GM19193 (cell line): Measurements from ENCODE around the gene BSN.
A peak's percentile ranks its signal among the peaks of the same experiment; 100 is the strongest.

Source experiments
- POLR2A ChIP-seq: IDR thresholded peaks from 4 replicates; pipeline ENCODE4 v1.6.1; 2011; ENCODE audit not compliant: insufficient read depth, insufficient read length; ENCODE audit errors: extremely low read depth

The BSN gene

GRCh38 chr3:49662720-49663413 is 108.6 kb downstream of the BSN start:
- no peak for TF ChIP-seq POLR2A

DNA sequence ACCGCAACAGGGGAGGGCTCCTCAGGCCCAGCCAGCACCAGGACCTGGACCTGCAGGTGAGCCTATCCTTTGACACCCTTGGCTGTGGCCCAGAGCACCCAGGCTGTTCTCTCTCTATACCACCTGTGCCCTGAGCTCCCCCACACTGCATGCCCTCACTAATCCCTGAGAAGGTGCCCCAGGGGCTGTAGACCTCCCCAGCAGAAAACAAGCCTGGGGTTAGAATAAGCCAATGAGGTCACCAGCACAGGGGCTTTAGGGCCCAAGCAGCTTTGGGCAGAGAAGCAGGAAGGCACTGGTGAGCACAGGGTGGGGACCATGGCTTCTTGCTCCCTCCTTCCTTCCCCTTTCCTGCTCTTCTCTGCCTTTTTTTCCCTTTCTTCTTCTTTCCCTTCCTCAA is 109.6 kb downstream of the BSN start:
- TF ChIP-seq POLR2A: no peak

DNA sequence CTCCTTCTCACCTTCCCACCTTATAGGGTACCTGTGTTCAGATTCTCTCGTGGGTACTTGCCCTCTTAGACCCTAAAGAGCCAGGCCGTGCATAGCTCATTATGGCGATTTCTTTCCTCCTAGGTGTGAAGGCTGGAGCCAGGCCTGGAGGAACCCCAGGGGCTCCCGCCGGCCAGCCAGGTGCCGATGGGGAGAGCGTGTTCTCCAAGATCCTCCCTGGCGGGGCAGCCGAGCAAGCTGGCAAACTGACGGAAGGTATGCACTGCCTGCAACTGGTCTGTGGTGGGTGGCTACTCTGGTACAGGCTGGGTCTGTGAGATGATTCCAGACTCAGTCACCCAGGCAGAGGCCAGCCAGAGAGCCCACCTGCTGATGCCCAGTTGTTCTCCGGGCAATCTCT is 110.0 kb downstream of the BSN start:
- TF ChIP-seq POLR2A: no peak

GRCh38 chr3:49665822-49666519 is 111.7 kb downstream of the BSN start:
- TF ChIP-seq POLR2A: no peak

GRCh38 chr3:49666592-49666991 is 112.3 kb downstream of the BSN start:
- no peak for TF ChIP-seq POLR2A

DNA sequence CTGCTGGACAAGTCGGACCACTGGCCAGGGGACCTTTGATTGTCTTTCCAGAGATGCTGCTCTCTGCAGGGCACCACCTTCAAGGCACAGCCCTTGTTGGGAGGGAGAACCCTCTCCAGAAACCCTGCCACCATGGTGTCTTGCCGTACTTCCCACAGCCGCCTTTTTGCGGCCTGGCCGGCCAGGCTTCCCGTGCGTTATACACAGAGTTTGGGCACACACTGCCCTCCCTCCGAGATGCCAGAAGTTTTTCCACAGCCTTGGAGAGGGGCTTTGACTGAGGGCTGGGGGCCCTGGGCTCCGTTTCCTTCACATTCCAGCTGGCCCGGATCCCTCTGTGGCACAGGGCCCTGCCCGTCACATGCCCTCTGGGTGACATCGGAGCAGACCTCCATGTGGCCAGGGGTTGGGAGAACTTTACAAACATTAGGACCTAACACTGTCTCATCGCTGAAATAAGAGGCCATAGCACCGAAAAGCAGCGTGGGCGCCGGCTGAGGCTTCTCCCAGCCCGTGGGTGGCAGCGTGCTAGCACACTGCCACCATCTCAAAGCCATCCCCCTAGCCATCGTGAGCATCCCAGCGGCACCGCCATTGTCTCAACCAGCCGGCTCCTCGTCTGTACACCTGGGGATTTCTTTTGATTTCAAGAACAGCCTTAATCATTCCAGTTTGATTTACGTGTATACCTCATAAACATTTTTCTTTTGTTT is 113.6 kb downstream of the BSN start:
- TF ChIP-seq POLR2A: no peak

DNA sequence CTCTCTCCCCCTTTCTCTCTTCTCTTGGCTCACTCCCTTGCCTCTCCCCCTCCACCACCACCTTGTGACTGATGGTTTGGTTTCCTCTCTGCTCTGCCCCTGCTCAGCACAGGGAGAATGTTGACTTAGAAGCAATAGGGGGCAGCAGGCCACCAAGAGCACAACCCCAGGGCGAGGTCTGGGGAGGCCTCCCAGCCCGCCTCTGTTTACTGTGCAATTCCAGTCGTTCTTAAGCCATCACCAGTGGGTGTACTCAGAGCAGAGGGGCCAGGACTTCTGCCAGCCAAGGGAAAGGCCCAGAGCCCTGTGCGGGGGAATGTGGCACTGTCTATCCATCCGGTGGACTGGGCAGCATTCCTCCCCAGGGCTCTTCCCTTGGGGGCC is 114.1 kb downstream of the BSN start:
- no peak for TF ChIP-seq POLR2A

- no peak for TF ChIP-seq POLR2A
These were observed 114.6 kb downstream of the BSN start for GRCh38 chr3:49668861-49669260.

DNA sequence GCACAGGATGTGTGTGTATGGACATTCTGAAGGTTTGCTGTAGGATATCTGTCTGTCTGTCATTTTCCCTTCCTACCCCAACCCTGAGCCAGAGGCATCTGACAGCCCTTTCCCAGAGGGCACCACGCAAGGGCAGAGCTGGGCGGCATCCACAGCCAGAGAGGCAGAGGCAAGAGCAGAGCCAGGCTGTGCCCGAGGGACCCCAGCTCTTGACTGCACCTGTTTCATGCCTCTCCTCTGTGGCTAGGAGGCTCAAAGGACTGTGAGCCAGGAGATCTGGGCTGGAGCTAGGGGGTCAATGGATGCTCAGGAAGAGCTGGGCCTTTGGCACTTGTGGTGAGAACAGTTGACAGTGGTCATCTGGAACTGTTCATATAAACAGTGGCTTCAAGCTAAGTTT is 115.1 kb downstream of the BSN start:
- no peak for TF ChIP-seq POLR2A

- TF ChIP-seq POLR2A: no peak
These were observed 116.6 kb downstream of the BSN start for GRCh38 chr3:49670940-49671290.

DNA sequence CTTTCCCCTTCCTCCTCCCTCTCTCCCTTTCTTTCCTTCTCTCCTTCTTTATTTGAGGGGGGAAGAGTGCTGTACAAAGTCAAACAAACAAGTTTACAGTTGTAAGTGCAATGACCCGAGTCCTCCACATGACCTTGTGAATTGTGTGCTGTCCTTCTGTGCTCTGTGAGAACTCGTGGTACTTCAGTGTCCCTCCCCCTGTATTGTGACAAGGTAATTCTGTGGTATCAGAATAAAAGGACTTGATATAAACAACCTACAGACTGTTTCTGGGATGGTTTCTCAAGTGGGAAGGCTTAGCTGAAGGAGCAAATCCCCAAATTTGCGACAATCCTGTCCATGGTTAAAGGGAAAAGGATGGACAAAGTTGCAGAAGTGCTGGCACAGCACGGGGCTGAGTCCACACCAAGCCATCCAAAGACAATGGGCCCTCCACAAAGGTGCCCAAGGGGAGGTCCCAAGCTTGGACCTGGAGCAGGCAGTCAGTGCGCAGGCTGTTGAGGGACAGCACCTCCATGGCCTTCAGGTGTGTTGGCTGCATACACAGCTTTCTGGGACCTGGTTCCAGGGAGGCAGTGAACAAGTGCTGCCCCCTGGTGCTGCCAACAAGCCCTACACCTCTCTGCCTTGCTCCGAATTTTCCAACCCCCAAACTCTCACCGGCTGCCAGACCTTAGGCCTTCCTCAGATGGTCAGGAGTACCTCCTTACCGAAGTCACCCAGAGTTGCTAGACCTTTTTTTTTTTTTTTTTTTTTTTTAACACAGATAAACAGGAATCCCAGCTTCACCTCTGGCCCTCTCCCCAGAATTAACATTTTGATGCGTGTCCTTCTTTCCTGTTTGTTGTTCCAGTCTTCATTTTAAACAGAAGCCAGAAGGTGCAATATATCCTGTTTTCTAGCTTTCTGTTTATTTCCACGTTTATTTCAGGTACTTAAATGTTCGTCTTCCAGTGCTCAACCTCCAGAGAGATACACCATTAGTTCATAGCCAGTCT is 117.3 kb downstream of the BSN start:
- no peak for TF ChIP-seq POLR2A

- no peak for TF ChIP-seq POLR2A
These were observed 118.9 kb downstream of the BSN start for GRCh38 chr3:49673121-49673714.

GRCh38 chr3:49673715-49674496 is 119.6 kb downstream of the BSN start, which contains the start of gene APEH:
Gene APEH, plus strand, starts transcription at chr3:49674351. Its CDS starts 51 bp downstream, at chr3:49674402.
- TF ChIP-seq POLR2A: peak; percentile 85
